Naive thymus-derived CD4-positive, alpha-beta T cell (primary cell): Measurements from ENCODE around the gene MAP9. TPM values are rescaled to one million over a fixed set of nuclear protein-coding genes. Genes with fewer than 3 reads are reported as not detected.

Experiments
- ATAC-seq: fragments of 150-1000 bp; cut with Tn5 transposase; 2 replicates; pipeline ENCODE4 v1.10.0; 2021; ENCODE audit warnings: mild to moderate bottlenecking, moderate library complexity
- CTCF ChIA-PET: fragments of 350-600 bp; sonication (Branson Sonifier 250); formaldehyde crosslinking; loops from one replicate; lab custom pipeline; 2021; ENCODE audit warnings: antibody characterized with exemption; lab: Charles Lee
- POLR2A ChIA-PET: fragments of 350-600 bp; sonication (Branson Sonifier 250); formaldehyde crosslinking; loops from one replicate; lab custom pipeline; 2021; ENCODE audit warnings: antibody characterized with exemption, inconsistent platforms; lab: Charles Lee
- DNase-seq, 9 donors: peaks; one replicate each; pipeline versions ENCODE4 v3.0.0 to v3.0.0-alpha.2; 2020 to 2022; ENCODE audit warnings: mixed read lengths in 1 of 9
- H3K27ac ChIP-seq: one replicate; pipeline ENCODE4 v1.7.0; 2013; ENCODE audit warnings: mild to moderate bottlenecking, low read depth, low read length, moderate library complexity
- H3K27me3 ChIP-seq, 2 donors: one replicate each; pipeline ENCODE4 v1.7.0; 2013; ENCODE audit warnings: low read length in 2 of 2, mild to moderate bottlenecking in 2 of 2, moderate library complexity in 2 of 2; ENCODE audit not compliant: control insufficient read depth in 2 of 2, insufficient read depth in 2 of 2
- H3K36me3 ChIP-seq, 3 experiments: 1 replicate in 2 of 3; 2 replicates in 1 of 3; pipeline ENCODE4 v1.7.0; 2013; ENCODE audit warnings: low read length in 3 of 3, mild to moderate bottlenecking in 3 of 3, moderate library complexity in 1 of 3; ENCODE audit not compliant: insufficient read depth in 3 of 3, control insufficient read depth in 2 of 3
- H3K4me1 ChIP-seq, 2 donors: one replicate each; pipeline ENCODE4 v1.7.0; 2013; ENCODE audit warnings: low read length in 2 of 2, mild to moderate bottlenecking in 2 of 2, moderate library complexity in 1 of 2; ENCODE audit not compliant: control insufficient read depth in 2 of 2, insufficient read depth in 2 of 2
- H3K4me3 ChIP-seq: 2 replicates; pipeline ENCODE4 v1.7.0; 2013; ENCODE audit warnings: mild to moderate bottlenecking, low read length
- H3K9me3 ChIP-seq, 3 experiments: 1 replicate in 2 of 3; 2 replicates in 1 of 3; pipeline ENCODE4 v1.7.0; 2013; ENCODE audit warnings: low read length in 3 of 3; ENCODE audit not compliant: control insufficient read depth in 2 of 3
- H3K27ac Mint-ChIP-seq, 9 donors: one replicate each; pipeline ENCODE4 v1.8.0; 2020 to 2022; ENCODE audit warnings: mixed read lengths in 9 of 9, mild to moderate bottlenecking in 8 of 9, moderate library complexity in 5 of 9, inconsistent platforms in 2 of 9
- H3K27me3 Mint-ChIP-seq, 5 donors: one replicate each; pipeline ENCODE4 v1.8.0; 2021 to 2022; ENCODE audit warnings: mixed read lengths in 5 of 5, mild to moderate bottlenecking in 1 of 5
- H3K36me3 Mint-ChIP-seq, 5 donors: one replicate each; pipeline ENCODE4 v1.8.0; 2020 to 2022; ENCODE audit warnings: mixed read lengths in 5 of 5, mild to moderate bottlenecking in 3 of 5, inconsistent platforms in 1 of 5
- H3K4me1 Mint-ChIP-seq, 7 donors: one replicate each; pipeline ENCODE4 v1.8.0; 2020 to 2022; ENCODE audit warnings: mixed read lengths in 7 of 7, mild to moderate bottlenecking in 3 of 7, inconsistent platforms in 1 of 7
- H3K4me3 Mint-ChIP-seq, 10 donors: one replicate each; pipeline ENCODE4 v1.8.0; 2020 to 2022; ENCODE audit warnings: mild to moderate bottlenecking in 10 of 10, mixed read lengths in 10 of 10, moderate library complexity in 6 of 10, inconsistent platforms in 2 of 10
- H3K9me3 Mint-ChIP-seq, 11 donors: one replicate each; pipeline ENCODE4 v1.8.0; 2020 to 2022; ENCODE audit warnings: mixed read lengths in 11 of 11, mild to moderate bottlenecking in 4 of 11, inconsistent platforms in 1 of 11, moderate library complexity in 1 of 11
- intact Hi-C, 2 donors: fragments of 100-400 bp; cut with micrococcal nuclease; formaldehyde crosslinking; loops; one replicate each; pipeline ENCODE4 v1.15.1; 2023
- polyA plus RNA-seq, 2 donors: library from polyadenylated mRNA; unstranded; fragments of 300-500 nt; fragmentation: Illumina TruSeq; gene quantifications; one replicate each; pipeline ENCODE4 v1.2.3, GENCODE V29; 2021
- total RNA-seq, 6 experiments: library from RNA in 5 of 6; stranded (reverse) in 5 of 6; gene quantifications; 1 replicate in 5 of 6; 2 replicates in 1 of 6; pipeline ENCODE4 v1.2.3 and lab custom pipeline; 2021 to 2026

The MAP9 gene
- total and polyA plus RNA-seq, 7 experiments from 2014 or later = 3.2 to 20.5 (median 6.6) TPM

GRCh38 chr4:155399974-155400697 is 23.4 kb upstream of the MAP9 start:
- no peak overlapping the region for H3K27ac Mint-ChIP-seq
- ATAC-seq (no peak), DNase-seq (no peak)
- H3K9me3 Mint-ChIP-seq = peaks cover 0 to 7% (median 0%) of the 10 kb centered on the region in 11 donors
- intact Hi-C loops = no loop called here
- Histone ChIP-seq H3K4me1 (no peaks in the 10 kb centered on the region), H3K36me3 (no peaks in the 10 kb centered on the region), H3K4me3 (no peak overlapping the region), H3K27me3 (no peaks in the 10 kb centered on the region), H3K27ac (no peak overlapping the region), H3K9me3 (no peaks in the 10 kb centered on the region)
- ChIA-PET POLR2A (no interaction called here), CTCF (no interaction called here)
- peaks cover 5 to 25% (median 12%) of the 10 kb centered on the region in 5 donors for H3K27me3 Mint-ChIP-seq
- peaks cover 0 to 3% (median 0%) of the 10 kb centered on the region in 7 donors for H3K4me1 Mint-ChIP-seq
- no peak overlapping the region for H3K4me3 Mint-ChIP-seq
- no peaks in the 10 kb centered on the region for H3K36me3 Mint-ChIP-seq

DNA sequence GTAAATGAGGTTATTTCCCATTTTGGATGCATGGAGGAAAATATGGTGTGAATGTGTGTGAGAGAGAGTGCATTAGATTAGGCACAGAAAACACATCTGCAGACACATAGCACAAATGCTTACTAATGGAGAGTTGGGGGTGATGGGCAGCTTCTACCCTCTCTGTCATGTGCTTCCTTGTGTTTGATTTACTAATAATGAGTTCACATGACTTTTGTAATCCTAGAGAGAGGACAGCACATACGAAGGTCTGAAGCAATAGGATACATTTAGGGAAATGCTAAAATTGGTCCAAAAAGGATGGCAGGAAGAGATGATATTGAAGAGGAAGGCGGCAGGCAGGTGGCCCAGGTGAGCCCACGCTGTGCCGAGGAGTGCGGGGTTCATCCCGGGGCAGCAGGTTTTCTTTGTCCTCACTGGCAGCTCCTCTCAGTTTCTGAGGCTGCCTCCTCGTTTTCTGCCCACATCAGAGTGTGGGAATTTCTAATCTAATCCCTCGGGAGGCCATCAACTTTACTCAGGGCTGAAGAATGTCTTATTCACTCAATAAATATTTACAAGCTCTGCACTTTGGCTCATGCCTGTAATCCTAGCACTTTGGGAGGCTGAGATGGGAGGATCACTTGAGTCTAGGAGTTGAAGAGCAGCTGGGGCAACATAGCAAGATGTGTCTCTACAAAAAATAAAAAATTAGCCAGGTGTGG is 15.9 kb upstream of the MAP9 start:
- Mint-ChIP-seq H3K36me3 (no peaks in the 10 kb centered on the region), H3K4me3 (no peak overlapping the region), H3K27me3 (peaks cover 2 to 22% (median 13%) of the 10 kb centered on the region in 5 donors), H3K9me3 (peaks cover 0 to 7% (median 0%) of the 10 kb centered on the region in 11 donors), H3K27ac (no peak overlapping the region), H3K4me1 (peaks cover 0 to 2% (median 0%) of the 10 kb centered on the region in 7 donors)
- Histone ChIP-seq H3K4me1 (no peaks in the 10 kb centered on the region), H3K27ac (no peak overlapping the region), H3K4me3 (no peak overlapping the region), H3K9me3 (no peaks in the 10 kb centered on the region), H3K36me3 (no peaks in the 10 kb centered on the region), H3K27me3 (no peaks in the 10 kb centered on the region)
- ChIA-PET CTCF (no interaction called here), POLR2A (no interaction called here)
- intact Hi-C loops = no loop called here
- DNase-seq (no peak), ATAC-seq (no peak)

DNA sequence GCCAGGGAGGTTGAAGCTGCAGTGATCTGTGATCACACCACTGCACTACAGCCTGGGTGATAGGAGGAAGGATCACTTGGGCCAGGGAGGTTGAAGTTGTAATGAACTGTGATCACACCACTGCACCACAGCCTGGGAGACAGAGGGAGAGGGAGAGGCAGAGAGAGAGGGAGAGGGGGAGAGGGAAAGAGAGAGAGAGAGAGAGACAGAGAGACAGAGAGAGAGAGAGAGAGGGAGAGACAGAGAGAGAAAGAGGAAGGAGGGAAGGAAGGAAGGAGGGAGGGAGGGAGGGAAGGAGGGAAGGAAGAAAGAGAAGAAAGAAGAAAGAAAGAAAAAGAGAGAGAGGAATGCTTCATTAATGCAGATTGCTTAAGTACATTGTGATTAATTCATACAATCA is 15.2 kb upstream of the MAP9 start:
- peaks cover 0 to 16% (median 13%) of the 10 kb centered on the region in 5 donors for H3K27me3 Mint-ChIP-seq
- H3K27ac Mint-ChIP-seq = no peak overlapping the region
- H3K27ac ChIP-seq = no peak overlapping the region
- intact Hi-C loops = no loop called here
- ChIA-PET POLR2A (no interaction called here), CTCF (no interaction called here)
- DNase-seq (no peak), ATAC-seq (no peak)
- no peaks in the 10 kb centered on the region for H3K27me3 ChIP-seq
- no peaks in the 10 kb centered on the region for H3K9me3 ChIP-seq
- no peak overlapping the region for H3K4me3 Mint-ChIP-seq
- no peak overlapping the region for H3K4me3 ChIP-seq
- H3K9me3 Mint-ChIP-seq = peaks cover 0 to 2% (median 0%) of the 10 kb centered on the region in 11 donors
- H3K4me1 ChIP-seq = no peaks in the 10 kb centered on the region
- H3K4me1 Mint-ChIP-seq = peaks cover 0 to 2% (median 0%) of the 10 kb centered on the region in 7 donors
- H3K36me3 Mint-ChIP-seq = no peaks in the 10 kb centered on the region
- no peaks in the 10 kb centered on the region for H3K36me3 ChIP-seq

DNA sequence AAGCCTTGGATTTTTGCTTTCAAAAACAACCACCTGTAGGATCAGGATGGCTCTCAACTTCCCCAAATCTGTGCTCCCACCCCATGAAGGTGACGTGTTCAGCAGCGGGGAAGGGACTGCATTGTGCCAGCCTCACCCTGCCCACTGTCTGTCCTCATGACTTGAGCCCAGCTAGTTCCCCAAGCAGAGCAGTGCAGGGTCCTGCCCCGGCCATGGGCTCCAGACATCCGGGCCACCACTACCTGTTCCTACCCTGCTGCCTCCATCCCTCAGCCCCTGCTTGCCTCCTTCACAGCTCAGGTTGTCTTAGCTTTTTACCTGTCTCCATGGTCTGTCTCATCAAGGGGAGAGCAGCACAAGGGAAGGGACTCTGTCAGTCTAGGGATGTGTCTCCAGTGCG is 11.4 kb upstream of the MAP9 start:
- Histone ChIP-seq H3K27ac (no peak overlapping the region), H3K4me3 (no peak overlapping the region), H3K27me3 (no peaks in the 10 kb centered on the region), H3K4me1 (no peaks in the 10 kb centered on the region), H3K36me3 (no peaks in the 10 kb centered on the region), H3K9me3 (no peaks in the 10 kb centered on the region)
- ATAC-seq = no peak
- no peaks in the 10 kb centered on the region for H3K36me3 Mint-ChIP-seq
- no peak for DNase-seq
- no peak overlapping the region for H3K27ac Mint-ChIP-seq
- H3K4me3 Mint-ChIP-seq = no peak overlapping the region
- no peaks in the 10 kb centered on the region for H3K9me3 Mint-ChIP-seq
- ChIA-PET CTCF (no interaction called here), POLR2A (no interaction called here)
- peaks cover 0 to 14% (median 12%) of the 10 kb centered on the region in 5 donors for H3K27me3 Mint-ChIP-seq
- intact Hi-C loops = no loop called here
- peaks cover 0 to 2% (median 0%) of the 10 kb centered on the region in 7 donors for H3K4me1 Mint-ChIP-seq

- intact Hi-C loops = no loop called here
- POLR2A ChIA-PET = no interaction called here
- Mint-ChIP-seq H3K4me3 (no peak overlapping the region), H3K9me3 (peaks cover 0 to 2% (median 0%) of the 10 kb centered on the region in 11 donors), H3K27me3 (peaks cover 0 to 8% (median 6%) of the 10 kb centered on the region in 5 donors), H3K27ac (peak overlapping the region in 1 of 9 donors; percentile 71), H3K4me1 (no peaks in the 10 kb centered on the region), H3K36me3 (no peaks in the 10 kb centered on the region)
- no peaks in the 10 kb centered on the region for H3K36me3 ChIP-seq
- CTCF ChIA-PET = no interaction called here
- DNase-seq (no peak), ATAC-seq (no peak)
- no peak overlapping the region for H3K27ac ChIP-seq
- no peaks in the 10 kb centered on the region for H3K9me3 ChIP-seq
- no peaks in the 10 kb centered on the region for H3K4me1 ChIP-seq
- H3K4me3 ChIP-seq = no peak overlapping the region
- H3K27me3 ChIP-seq = no peaks in the 10 kb centered on the region
These were observed 6.8 kb upstream of the MAP9 start for GRCh38 chr4:155383541-155383940.

DNA sequence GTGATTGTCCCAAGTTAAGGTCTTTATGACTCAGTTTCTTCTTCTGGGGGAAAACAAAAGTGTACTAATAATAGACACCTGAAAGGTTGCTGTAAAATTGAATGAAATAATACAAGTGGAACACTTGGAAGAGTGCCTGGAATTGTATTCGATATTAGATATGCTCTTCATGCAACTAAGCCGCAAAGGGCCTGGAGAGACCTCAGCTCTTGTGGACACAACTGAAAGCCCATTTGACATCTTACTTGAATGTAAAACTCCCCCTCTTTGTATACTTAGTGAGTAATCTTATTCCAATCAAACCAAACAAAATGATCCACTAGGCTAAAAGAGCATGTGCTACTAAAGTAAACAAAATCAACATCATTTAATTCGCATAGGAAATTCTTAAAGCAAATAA is 511 bp upstream of the MAP9 start:
- Mint-ChIP-seq H3K9me3 (no peaks in the 10 kb centered on the region), H3K27me3 (peaks cover 0 to 5% (median 0%) of the 10 kb centered on the region in 5 donors), H3K27ac (peak overlapping the region; percentile 72 to 97 (median 91)), H3K4me3 (peak overlapping the region; percentile 81 to 93 (median 92)), H3K4me1 (peaks cover 4 to 22% (median 18%) of the 10 kb centered on the region in 7 donors), H3K36me3 (peaks cover 0 to 3% (median 0%) of the 10 kb centered on the region in 5 donors)
- Histone ChIP-seq H3K27me3 (no peaks in the 10 kb centered on the region), H3K9me3 (no peaks in the 10 kb centered on the region), H3K27ac (peak overlapping the region; percentile 77), H3K4me3 (peak overlapping the region; percentile 73), H3K4me1 (peaks cover 8 to 11% of the 10 kb centered on the region in 2 donors), H3K36me3 (no peaks in the 10 kb centered on the region)
- ChIA-PET POLR2A (interaction anchor here (1.0 kb wide), 1 partner anchor 9 kb away, joined by 3 read pairs; no protein-coding TSS in a partner anchor), CTCF (interaction anchor here (1.2 kb wide), 1 partner anchor 827 kb away, joined by 4 read pairs; the partner anchor contains the start of gene PLRG1)
- ATAC-seq (no peak), DNase-seq (no peak)
- intact Hi-C loops = loop anchor here (1.0 to 10.0 kb wide), 5 partner anchors 380 to 1582 kb away; partner anchors contain the start of genes CTSO (in 1 of the 2) and GUCY1B1 (in 1 of the 2)
